ENCODE data around the gene ANXA6.
"Not testable (repeated sequence)": the region's sequence is repeated elsewhere in the genome, so short reads cannot be mapped to it uniquely, and the experiment has no call there.

The ANXA6 gene

DNA sequence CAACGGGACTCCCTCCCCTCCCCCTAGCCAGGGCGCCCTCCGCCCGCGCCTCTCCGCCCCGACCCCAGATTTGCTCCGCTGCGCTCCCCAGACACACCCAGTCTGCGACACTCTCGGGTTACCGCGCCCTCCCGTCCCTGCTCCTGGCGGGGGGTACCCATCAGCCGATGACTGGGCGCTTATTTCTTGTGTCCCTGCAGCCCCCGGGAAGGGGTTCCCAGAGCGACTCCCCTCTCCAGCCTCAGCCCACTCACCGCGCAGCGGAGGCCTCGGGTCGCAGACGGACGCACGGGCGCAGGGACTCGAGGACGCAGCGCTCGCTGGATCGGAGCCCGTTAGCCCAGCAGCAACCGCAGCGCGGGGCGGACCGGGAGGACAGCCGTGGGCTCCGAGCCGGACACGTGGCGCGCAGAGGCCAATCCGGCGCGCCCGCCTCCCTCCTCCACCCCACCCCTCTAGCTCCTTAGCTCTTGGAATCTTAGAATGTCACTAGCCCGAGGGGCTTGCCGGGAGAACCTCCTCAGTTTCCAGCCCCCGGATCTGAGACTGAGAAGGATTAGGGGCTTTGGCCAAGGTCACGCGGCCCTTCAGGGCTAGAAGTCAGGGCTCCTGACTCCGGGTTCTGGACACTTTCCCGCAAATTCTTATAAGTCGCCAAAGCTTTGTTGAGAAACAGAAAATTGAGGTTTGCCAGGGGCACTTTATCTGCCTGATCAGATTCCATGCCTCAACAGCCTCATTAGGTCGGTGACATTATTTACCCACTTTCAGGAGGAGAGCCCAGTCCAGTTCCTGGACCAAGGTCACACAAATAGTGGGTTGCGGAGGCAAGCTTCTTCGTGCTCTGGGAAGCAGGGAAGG is at the start of gene ANXA6:
Gene ANXA6 (minus strand): TSS at position 354 of the 861 bp plus-strand sequence. CDS start 9,878 bp downstream, outside the sequence.
- peak; percentile 80 for DNase-seq

DNA sequence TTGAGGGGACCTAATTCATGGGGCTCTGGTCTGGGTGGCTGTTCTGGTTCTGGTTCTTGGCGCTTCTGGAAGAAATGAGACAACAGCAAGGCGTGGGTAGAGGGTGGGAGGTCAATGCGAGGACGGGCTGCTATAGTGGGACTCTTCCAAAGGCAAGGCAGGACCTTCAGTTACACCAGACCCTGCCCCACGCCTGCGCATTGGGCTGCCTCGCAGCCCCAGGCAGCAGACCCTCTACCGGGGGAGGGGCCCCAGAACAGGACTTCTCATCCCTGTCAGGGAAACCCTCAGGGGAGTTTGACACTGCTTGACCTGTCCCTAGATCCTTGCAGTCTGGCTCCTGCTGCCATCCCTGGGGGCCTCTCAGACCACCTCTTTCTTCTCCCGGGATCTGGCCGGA is 47.8 kb upstream of the ANXA6 start:
- DNase-seq: no peak

DNA sequence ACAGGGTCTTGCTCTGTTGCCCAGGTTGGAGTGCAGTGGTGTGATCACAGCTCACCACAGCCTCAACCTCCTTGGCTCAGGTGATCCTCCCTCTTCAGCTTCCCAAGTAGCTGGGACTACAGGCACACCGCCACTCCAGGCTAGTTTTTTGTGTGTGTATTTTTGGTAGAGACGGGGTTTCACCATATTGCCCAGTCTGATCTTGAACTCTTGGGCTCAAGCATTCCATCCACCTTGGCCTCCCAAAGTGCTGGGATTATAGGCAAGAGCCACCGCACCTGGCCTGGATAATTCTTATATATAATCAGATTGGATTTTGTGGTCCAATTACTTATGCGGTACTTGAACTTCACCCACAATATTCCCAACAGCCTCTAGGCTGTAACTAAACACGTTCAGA is 46.5 kb upstream of the ANXA6 start:
- DNase-seq: no peak

DNA sequence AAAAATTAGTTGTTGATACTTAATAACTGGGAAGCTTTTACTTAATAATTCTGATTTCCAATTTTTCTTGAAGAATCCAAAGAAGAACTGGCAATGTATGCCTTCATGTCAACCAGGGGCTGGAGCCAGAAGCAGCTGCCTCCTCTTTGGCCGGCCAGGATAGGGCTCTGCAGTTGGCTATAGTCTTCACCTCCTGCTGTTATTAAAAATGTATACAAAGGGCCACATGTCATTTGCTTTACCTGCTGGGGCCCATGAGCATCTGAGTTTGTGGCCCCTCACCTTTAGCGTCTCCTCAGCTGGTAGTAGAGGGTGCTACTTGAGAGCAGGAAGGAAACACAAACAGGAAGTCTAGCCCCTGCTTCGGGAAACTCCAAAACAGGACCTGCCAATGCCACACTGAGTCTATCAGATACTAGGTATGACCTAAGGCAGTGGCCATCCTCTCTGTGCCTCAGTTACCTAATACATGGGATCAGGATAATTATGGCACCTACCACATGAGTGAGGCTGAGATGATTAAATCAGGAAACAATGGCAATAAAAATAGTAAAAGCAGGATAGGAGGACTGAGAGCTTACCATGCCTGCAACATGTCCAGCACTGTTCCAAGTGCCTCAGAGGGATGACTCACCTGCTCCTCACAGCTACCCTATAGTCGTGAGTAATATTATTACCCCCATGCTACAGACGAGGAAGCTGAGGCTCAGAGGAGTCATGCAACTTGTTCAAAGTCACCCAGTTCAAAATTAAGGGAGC is 45.0 kb upstream of the ANXA6 start:
- DNase-seq: peak; percentile 83

DNA sequence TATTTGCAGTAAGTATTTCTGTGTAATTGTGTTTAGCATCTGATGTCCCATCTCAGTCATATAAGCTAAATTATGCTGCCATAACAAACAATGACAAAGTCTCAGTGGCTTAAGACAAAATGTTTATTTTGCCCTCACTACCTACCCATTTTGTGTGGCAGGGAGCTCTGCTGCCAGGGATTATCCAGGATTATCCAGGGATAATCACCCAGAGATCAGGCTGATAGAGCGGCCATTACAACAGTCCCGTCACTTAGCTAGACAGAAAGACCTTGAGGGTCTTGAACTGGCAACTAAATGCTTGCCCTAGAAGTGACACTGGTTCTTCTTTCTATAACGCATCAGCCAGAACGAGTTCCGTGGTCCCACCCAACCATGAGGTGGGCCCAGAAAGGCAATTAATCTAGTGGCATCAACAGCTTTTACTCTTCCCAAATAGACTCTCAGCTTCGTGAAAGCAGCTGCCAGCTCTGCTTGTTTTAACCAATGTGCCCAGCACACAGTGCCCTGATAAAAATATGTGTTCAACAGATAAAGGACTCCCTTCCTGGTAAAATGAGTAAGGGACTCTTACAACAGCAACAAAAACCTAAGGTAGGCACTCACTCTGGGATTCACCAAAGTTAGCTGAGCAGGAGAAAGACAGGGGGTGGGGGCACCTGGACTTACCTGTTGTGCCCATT is 43.5 kb upstream of the ANXA6 start:
- no peak for DNase-seq

DNA sequence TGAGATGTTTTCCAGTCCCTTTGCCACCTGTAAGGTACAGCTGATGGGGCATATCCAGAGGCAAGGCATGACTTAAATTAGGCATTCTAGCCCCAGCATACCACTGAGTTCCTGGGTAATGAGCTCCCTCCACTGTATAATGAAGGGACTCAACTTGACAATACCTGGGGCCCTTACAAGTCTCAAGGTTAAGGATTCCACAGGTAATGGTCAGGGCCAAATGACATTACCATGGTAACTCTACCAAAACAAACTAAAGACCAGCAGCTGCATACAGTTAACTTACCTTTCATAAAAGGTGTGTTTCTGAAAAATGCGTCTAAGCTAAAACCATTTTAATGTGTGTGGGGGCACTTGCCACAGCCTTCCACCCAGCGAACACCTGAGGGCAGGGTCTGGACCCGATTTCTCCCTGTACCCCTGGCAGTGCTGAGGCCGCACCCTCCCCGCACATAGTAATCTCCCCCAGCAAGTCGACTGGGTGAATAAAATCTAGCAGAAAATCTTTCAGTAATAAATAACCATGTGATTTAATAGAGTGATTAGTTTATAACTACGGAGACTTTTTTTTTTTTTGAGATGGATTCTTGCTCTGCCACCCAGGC is 42.1 kb upstream of the ANXA6 start:
- DNase-seq: no peak

DNA sequence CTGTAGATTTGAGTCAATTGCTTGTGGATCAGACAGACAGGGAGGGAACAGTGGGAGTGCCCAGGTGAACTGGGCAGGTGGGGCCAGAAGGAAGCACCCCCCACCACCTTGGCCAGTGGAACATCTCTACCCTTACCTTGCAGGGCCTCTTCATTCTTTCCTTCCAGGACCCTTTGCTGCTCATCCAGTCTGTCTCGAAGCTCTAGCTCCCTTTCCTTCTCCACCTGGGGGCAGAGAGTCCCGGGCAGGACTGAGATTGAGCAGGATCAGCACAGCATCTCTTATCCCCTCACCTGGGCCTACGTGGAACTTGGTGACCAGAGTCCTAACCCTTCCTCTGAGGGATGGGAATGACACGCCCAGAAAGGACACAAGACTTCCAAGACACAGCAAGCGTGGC is 41.3 kb upstream of the ANXA6 start:
- no peak for DNase-seq

DNA sequence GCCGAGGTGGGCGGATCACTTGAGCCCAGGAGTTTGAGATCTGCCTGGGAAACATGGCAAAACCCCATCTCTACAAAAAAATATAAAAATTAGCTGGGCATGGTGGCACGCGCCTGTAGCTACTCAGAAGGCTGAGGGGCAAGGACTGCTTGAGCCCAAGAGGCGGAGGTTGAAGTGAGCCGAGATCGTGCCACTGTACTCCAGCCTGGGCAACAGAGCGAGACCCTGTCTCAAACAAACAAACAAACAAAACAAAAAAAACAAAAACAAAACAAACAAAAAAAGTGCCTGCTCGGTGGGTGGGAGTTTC is 39.7 kb upstream of the ANXA6 start:
- not testable (repeated sequence) for DNase-seq

DNA sequence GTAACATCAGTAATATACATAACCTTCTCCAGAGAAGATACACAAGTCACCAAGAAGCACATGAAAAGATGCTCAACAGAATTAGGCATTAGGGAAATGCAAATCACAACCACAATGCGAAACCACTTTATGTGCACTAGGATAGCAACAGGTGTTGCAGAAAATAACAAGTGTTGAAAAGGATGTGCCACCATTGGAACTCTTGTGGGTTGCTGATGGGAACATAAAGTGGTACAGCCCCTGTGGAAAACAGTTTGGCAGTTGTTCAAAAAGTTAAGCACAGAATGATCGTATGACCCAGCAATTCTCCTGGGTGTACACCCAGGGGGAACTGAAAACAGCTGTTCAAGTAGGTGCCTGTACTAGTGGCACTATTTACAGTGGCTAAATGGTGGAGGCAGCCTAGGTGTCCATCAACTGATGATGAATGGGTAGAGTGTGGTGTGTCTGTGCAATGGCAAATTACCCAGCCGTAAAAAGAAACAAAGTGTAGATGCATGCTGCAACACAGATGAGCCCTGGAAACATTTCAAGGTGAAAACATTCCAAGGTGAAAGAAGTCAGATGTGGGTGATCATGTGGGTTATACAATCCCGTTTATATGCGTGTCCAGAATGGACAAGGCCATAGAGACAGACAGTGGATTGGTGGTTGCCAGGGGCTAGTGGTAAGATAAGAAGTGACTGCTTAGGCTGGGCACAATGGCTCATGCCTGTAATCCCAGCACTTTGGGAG is 39.1 kb upstream of the ANXA6 start:
- DNase-seq: no peak

DNA sequence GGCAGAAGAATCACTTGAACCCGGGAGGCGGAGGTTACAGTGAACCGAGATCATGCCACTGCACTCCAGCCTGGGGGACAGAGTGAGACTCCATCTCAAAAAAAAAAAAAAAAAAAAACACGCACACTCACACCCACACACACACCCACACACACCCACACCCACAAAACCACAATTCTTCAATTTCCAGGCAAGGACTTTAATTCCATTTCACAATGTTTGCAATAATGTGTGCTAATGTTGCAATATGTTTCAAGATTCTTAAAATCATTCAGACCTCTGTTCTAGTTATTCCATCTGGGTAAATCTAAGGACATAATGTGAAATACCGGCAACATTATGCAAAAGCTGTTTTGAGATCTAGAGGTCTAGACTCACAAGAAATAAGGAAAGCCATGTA is 38.0 kb upstream of the ANXA6 start:
- DNase-seq: no peak

DNA sequence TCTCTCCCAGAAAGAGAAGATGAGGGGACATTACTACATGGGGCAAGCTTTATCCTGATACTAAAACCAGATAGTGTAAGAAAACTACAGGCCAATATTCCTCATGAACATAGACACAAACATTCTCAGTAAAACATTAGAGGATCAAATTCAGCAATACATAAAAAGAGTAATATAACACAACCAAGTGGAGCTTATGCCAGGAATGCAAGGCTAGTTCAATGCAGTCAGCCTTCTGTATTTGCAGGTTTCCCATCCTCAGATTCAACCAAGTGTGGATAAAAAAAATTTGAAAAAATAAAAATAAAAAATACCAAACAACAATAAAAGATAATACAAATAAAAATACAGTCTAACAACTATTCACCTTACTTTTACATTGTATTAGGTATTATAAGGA is 35.0 kb upstream of the ANXA6 start:
- DNase-seq: no peak

DNA sequence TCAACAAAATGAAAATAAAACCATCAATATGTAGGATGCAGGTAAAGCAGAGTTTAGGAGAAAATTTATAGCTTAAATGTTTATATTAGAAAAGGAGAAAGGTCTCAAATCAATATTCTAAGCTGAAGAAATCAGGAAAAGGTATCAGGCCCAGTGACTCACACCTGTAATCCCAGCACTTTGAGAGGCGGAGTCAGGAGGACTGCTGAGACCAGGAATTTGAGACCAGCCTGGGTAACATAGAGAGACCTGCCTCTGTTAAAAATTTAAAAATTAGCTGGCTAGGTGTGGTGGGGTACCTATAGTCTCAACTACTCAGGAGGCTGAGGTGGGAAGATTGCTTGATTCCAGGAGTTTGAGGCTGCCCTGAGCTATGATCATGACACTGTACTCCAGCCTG is 34.1 kb upstream of the ANXA6 start:
- no peak for DNase-seq

DNA sequence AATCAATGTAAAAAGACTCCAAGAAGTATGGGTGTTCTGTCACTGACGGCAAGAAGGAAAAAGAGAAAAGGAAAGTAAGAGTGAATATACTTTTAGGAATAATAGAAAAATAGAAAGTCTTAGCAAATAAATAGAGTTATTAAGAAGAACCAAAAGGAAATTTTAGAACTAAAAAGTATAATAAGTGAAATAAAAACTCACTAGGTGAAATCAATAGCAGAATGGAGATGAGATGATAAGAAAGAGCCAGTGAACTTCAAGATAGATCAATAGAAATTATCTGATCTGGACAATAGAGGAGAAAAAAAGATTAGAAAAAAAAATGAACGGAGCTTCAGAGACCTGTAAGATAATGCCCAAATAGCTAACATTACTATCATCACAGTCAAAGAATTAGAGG is 31.6 kb upstream of the ANXA6 start:
- no peak for DNase-seq

DNA sequence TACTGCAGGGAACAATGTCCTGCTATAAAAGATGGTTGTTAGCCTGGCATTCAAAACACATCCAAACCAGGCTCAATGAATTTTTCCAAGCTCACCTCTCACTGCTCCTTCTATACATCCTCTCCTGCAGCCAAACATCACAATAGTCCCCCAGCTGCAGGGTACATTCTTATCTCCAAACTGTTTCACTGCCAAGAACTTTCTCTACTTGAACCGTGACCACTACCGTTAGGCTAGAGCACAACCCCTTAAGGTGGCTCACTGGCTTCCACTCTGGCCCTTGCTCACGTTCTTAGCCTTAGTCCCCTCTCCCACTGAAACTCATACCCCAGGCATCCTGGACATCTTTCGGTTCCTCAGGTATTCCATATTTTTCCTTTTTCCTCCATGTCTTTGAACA is 29.0 kb upstream of the ANXA6 start:
- no peak for DNase-seq

DNA sequence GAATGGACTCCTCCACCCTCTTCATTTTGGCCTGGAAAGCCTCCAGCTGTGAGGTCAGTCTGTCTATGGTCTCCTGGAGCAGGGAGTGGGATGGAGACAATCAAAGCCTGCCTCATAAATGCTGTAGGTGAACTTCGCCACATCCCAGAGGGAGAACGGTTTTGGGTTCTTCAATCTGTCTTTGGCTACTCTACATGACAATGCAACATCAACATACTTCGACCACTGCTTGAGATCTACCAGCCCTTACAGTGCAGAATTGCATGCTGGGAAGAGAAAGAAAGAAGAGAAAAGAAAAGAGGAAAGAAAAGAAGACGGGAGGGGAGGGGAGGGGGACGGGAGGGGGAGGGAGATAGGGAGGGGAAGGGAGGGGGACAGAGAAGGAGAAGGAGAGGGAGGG is 28.5 kb upstream of the ANXA6 start:
- no peak for DNase-seq

DNA sequence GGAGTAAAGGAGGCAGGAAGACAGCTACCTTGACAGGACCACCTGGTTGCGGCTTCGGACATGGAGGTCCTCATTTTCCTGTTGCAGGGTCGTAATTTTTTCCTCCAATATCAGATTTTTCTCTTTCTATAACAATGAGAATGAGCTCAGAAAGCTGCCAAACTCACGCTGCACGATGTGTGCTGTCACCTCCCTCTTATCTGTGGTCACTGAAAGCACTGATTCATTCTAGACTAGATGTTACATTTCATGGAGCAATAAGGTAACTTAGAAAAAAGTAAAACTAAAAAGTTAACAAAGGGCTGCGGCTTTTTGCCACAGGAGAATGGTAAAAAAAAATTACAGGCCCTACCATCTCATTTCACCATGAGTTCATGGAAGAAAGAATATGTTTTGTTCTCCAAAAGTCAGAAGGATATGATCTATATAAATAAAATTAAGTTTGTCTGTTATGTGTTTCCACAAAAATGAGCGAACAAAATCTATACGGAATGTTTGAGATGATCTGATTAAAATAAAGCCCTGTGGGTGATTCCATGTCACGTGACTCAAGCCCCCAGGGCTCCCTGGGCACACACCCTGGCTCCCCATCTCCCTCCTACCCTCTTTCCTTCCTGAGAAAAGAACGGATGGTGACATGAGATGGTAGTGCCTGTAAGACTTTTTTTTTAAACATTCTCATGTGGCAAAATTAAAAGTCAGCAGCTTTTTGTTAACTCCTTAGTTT is 26.9 kb upstream of the ANXA6 start:
- DNase-seq: no peak

DNA sequence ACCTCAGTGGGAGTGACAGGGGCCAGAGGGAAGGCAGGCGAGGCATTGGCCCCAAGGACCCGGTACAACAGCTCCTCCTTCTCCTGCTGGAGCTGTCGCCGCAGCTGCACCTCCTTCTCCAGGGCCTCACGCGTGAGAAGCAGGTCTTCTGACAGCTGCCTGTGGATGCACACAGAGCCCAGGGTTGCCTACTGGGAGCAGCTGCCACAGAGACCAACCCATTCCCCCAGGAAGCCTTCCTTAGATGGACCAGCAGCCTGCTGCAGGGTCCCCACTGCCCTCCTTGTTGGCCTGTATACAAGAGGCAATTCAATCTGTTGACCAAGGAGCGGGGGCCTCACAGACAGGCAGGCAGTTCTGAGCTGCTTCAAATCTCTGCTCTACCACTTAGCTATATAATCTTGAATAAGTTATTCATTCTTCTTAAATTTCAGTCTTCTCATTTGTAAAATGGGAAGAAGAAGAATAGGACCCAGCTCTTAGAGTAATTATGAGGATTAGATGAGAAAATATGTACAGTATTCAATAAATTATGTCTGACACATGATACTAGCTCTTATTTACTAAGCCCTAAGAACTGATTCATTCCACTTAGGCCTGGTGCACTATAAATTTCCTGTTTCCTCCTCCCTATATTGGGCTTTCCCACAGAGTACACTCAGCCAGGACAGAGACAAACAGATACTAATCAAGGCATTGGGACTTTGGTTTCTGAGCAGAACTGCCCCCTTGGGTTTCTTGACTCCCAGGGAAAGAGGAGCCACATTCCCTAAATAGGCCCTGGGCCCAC is 26.1 kb upstream of the ANXA6 start:
- DNase-seq: no peak

DNA sequence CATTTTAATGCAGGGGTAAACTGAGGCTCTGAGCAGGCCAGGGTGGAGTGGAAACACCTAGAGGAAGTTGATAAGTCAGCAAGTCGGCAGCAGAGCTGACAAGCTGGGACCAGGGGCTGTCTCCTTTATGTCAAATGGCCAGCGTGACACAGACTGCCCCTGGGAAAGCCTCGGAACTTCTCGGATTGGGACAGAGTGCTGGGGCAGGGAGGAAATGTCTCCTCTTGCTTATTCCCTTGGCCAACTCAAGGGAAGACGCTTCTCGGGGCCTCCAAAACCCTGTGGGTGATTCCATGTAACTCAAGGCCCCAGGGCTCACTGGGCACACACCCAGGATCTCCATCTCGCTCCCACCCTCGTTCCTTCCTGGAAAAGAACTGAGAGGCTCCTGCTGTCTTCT is 25.4 kb upstream of the ANXA6 start:
- no peak for DNase-seq

DNA sequence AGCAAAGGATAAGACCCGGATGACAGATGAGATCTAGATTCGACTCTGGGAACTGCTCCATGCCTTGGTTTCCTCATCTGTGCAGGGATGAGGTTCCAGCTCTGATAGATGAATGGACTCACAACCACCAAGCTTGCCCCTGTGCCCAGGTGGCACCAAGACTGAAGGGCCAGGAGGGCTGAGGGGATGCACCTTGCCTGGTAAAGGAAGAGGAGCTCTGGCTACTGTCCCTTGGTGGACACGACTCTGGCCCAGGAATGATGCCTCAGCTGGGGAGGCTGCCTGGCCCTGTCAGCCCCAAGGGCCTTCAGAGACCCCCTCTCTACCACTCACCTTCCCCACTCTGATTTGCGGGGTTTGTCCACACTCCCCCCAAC is 24.9 kb upstream of the ANXA6 start:
- no peak for DNase-seq

DNA sequence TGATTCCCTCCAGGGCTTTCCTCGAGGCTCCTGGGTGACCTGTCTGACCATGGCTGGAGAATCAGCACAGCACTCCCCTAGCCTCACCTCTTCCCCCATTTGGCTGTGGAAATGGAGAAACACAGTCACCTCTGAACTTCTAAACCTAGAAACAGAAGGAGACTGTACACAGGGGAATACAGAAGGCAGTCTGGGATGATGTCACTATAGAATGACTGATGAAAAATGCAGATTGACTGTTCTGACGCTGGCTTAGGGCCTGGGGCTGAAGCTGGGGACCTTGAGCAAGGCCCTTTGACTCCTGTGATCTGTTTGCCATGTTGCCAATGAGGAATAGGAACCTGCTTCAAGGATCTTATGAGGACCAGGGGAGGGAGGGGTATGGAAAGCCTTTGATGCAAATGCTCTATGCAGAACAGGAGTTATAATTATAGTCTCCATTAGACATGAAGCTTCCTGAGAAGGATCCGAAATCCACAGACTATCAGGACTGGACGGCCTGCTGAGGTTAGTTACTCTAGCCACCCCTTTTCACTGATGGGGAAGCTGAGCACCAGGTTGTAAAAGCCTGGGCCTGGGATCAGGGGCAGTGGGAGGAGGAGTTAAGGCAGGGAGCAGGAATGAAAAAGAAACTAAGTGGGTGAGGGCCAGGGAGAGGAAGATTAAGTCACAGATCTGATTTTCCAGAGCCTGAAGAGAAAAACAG is 24.4 kb upstream of the ANXA6 start:
- DNase-seq: no peak

DNA sequence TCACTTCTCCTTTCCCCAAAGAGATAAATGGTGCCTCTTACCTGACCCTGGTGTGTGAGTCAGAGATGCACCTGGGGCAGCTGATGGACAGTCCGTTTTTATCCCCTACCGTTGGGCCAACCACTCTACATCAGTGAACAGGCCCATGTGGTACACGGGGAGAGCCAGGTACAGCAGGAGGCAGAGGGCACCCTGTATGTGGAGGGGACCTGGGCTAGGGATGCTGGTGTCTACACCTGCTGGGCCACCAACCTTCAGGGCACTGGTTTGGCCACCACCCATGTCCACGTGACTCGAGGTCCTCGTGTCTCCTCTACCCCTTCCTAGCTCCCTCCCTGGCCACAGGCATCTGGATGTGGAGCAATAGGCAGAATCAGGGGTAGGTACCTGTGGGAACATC is 22.7 kb upstream of the ANXA6 start:
- DNase-seq: no peak

All from activated CD4-positive, alpha-beta T cell treated with anti-CD3 and anti-CD28 coated beads, Interleukin-2, Interleukin-6, amounts not matched to agents 100 ng/mL and 50 ng/mL, durations not matched to agents 16 hours and 8 hours (primary cell).